Aorta (tissue), 5 donors: ENCODE data around the gene UCP2. TPM values are rescaled to one million over a fixed set of nuclear protein-coding genes. Genes with fewer than 3 reads are reported as not detected.

Source experiments
- ATAC-seq: fragments of 200-7000 bp; cut with Tn5 transposase; one replicate; pipeline ENCODE4 v1.9.1; 2022; ENCODE audit warnings: moderate library complexity; ENCODE audit not compliant: low FRiP score
- DNase-seq, 2 donors: peaks; one replicate each; pipeline ENCODE4 v3.0.0-alpha.2; 2020
- H3K27ac ChIP-seq, 2 donors: one replicate each; pipeline ENCODE4 v1.5.1; 2013; ENCODE audit warnings: low read length in 2 of 2, mild to moderate bottlenecking in 2 of 2, moderate library complexity in 2 of 2, control low read depth in 1 of 2, inconsistent platforms in 1 of 2, low read depth in 1 of 2
- H3K27me3 ChIP-seq, 2 donors: one replicate each; pipeline ENCODE4 v1.6.1; 2013; ENCODE audit warnings: control low read depth in 1 of 2, low read length in 1 of 2, mild to moderate bottlenecking in 1 of 2, moderate library complexity in 1 of 2; ENCODE audit not compliant: insufficient read depth in 2 of 2, control insufficient read depth in 1 of 2
- H3K36me3 ChIP-seq, 2 donors: one replicate each; pipeline ENCODE4 v1.6.1; 2013; ENCODE audit warnings: control low read depth in 1 of 2, low read length in 1 of 2, mild to moderate bottlenecking in 1 of 2; ENCODE audit not compliant: insufficient read depth in 2 of 2, control insufficient read depth in 1 of 2
- H3K4me1 ChIP-seq, 2 donors: one replicate each; pipeline ENCODE4 v1.6.1; 2013; ENCODE audit warnings: low read length in 2 of 2, control low read depth in 1 of 2, mild to moderate bottlenecking in 1 of 2, moderate library complexity in 1 of 2; ENCODE audit not compliant: insufficient read depth in 2 of 2, control insufficient read depth in 1 of 2
- H3K4me3 ChIP-seq, 2 donors: one replicate each; pipeline ENCODE4 v1.5.1; 2013; ENCODE audit warnings: low read length in 2 of 2, control low read depth in 1 of 2, mild to moderate bottlenecking in 1 of 2
- H3K9me3 ChIP-seq: one replicate; pipeline ENCODE4 v1.6.1; 2013; ENCODE audit warnings: mild to moderate bottlenecking, low read length; ENCODE audit not compliant: control insufficient read depth
- WGBS, 2 donors: extraction: QIAGEN DNeasy Blood & Tissue Kit; methylation state at CpG; one replicate each; pipeline ENCODE4 v1.1.7; 2013; 5-methylcytosine and 5-hydroxymethylcytosine counted together
- intact Hi-C, 2 donors: fragments of 100-400 bp; cut with DNase I; formaldehyde crosslinking; loops; one replicate each; pipeline versions ENCODE4 v1.14.2 to v1.15.0; 2022
- polyA plus RNA-seq, 2 donors: library from polyadenylated mRNA; stranded (reverse); fragments of 200-250 nt; gene quantifications; one replicate each; pipeline ENCODE4 v1.2.3, GENCODE V29; 2013
- total RNA-seq, 2 donors: library from RNA; stranded (reverse); fragmentation: NEBNext Ultra II Directional; extraction: Animal tissue kit (Norgen Biotek cat#: 25700); gene quantifications; one replicate each; pipeline ENCODE4 v1.2.1, GENCODE V29; 2021
- donor health status: healthy with polysubstance abuse.
- donor health status: Bipolar disorder and iron deficiency.
- donor health status: DM: no; HTN: no; CAD: no.
- donor health status: DM: no; HTN: no; CAD: no.
- donor health status: DM: yes; HTN: yes; CAD: no.

UCP2 gene
- total and polyA plus RNA-seq, 4 donors: 7.3 to 45.4 (median 35.9) TPM

DNA sequence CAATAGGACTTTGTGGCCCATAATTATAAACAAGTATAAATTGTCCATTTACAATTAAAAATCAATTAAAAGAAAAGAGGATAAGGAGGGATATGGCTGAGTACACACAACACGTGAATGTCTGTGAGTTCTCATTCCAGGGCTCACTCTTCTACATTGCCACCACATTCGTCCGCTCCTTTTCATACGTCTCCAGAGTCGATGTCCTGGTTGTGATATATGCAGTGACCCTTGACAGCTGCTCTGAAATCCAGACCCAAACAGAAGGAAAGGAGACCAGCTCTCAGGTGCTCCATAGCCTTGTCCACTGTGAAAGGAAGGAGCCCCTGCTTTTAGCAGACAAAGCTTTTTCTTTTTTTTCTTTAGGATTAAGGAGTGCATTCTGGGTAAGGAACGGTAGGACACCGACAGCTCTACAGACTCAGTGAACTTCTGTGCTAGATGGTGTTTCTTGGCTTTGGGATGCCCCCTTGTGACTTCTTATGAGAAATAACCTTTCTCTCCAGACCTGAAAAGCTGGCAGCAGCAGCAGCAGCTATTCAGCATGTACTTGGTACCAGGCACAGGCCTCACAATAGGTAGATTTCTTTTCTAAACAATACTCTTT lies 51.5 kb downstream of the UCP2 start:
- DNase-seq: no peak

DNA sequence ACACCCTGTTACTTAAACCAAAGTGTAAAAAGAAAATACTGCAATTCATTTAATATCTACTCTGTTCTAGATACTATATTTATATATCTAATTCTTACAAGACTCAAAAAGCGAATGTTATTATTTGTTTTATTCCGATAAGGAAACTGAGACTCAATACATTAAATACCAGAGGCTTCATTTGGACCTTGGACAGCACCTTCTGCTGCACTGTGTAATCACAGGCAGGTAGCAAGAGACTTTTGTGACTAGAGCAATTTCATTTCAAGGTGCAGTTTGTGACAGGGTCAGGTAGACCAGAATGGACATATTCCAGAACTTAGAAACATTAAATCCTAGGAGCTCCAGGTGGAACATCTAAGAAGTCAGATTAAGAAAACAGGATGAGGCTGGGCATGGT lies 53.3 kb downstream of the UCP2 start:
- H3K4me3 ChIP-seq: no peak overlapping the region
- H3K36me3 ChIP-seq: peaks cover 0 to 18% of the 10 kb centered on the region in 2 donors
- H3K4me1 ChIP-seq: no peaks in the 10 kb centered on the region
- 87 to 94% methylated on average over 2 of the region's 2 CpGs for WGBS, 2 donors
- DNase-seq: no peak
- intact Hi-C loops: no loop called here
- no peak for ATAC-seq
- H3K27ac ChIP-seq: no peak overlapping the region
- no peaks in the 10 kb centered on the region for H3K27me3 ChIP-seq
- H3K9me3 ChIP-seq: no peaks in the 10 kb centered on the region

More for the DNA sequence above, 51.5 kb downstream of the UCP2 start:
- H3K27ac ChIP-seq: no peak overlapping the region
- no peaks in the 10 kb centered on the region for H3K27me3 ChIP-seq
- ATAC-seq: no peak
- no peaks in the 10 kb centered on the region for H3K9me3 ChIP-seq
- WGBS, 2 donors: 60 to 63% methylated on average over 7 of the region's 7 CpGs
- H3K4me3 ChIP-seq: no peak overlapping the region
- intact Hi-C loops: no loop called here
- no peaks in the 10 kb centered on the region for H3K4me1 ChIP-seq
- peaks cover 0 to 18% of the 10 kb centered on the region in 2 donors for H3K36me3 ChIP-seq

Other genes starting within 250 kb of the UCP2 start
- 100 to 1,000 TPM; 144 to 148 TPM for gene RAB6A, start 221.8 kb downstream of the UCP2 start, total RNA-seq
- 100 to 1,000 TPM in 1 of 2 donors, 10 to 100 TPM in 1; 72.1 to 158 TPM for gene RAB6A, start 221.8 kb downstream of the UCP2 start, polyA plus RNA-seq
- gene MRPL48, start 195.0 kb downstream of the UCP2 start, total RNA-seq: 10 to 100 TPM; 14.1 to 16.7 TPM
- 10 to 100 TPM; 28.5 to 42.3 TPM for gene MRPL48, start 195.0 kb downstream of the UCP2 start, polyA plus RNA-seq
- 10 to 100 TPM; 34.1 to 39.1 TPM for gene COA4, start 106.0 kb downstream of the UCP2 start, total RNA-seq
- 10 to 100 TPM; 56.4 to 77.0 TPM for gene COA4, start 106.0 kb downstream of the UCP2 start, polyA plus RNA-seq
- gene PAAF1, start 105.8 kb downstream of the UCP2 start, total RNA-seq: 10 to 100 TPM; 13.9 to 18.6 TPM
- gene PAAF1, start 105.8 kb downstream of the UCP2 start, polyA plus RNA-seq: 10 to 100 TPM; 14.9 to 23.9 TPM
- gene DNAJB13, start 31.8 kb downstream of the UCP2 start, total RNA-seq: not detected
- not detected for gene DNAJB13, start 31.8 kb downstream of the UCP2 start, polyA plus RNA-seq
- gene UCP3, start 26.2 kb upstream of the UCP2 start, total RNA-seq: 1 to 10 TPM; 2.6 to 3.1 TPM
- 1 to 10 TPM in 1 of 2 donors, under 1 TPM in 1; 0.38 to 2.3 TPM for gene UCP3, start 26.2 kb upstream of the UCP2 start, polyA plus RNA-seq
- gene C2CD3, start 188.2 kb upstream of the UCP2 start, total RNA-seq: 10 to 100 TPM; 21.2 to 29.4 TPM
- gene C2CD3, start 188.2 kb upstream of the UCP2 start, polyA plus RNA-seq: 1 to 10 TPM; 7.6 to 8.9 TPM
- gene PPME1, start 188.4 kb upstream of the UCP2 start, total RNA-seq: 10 to 100 TPM; 35.8 to 43.2 TPM
- 10 to 100 TPM; 17.2 to 22.5 TPM for gene PPME1, start 188.4 kb upstream of the UCP2 start, polyA plus RNA-seq